ENCODE measurements around the gene ATL1.

ATL1 gene

GRCh38 chr14:50678163-50678562 is 118.2 kb downstream of the ATL1 start:
- intact Hi-C loops (cut with DNase I; ENCODE audit: low total_unique reads) = no loop called here
- Histone ChIP-seq H3K4me3 (no peak overlapping the region), H3K27me3 (no peaks in the 10 kb centered on the region), H3K4me1 (peaks cover 0 to 18% (median 7%) of the 10 kb centered on the region in 4 donors), H3K9me3 (no peaks in the 10 kb centered on the region), H3K27ac (peak overlapping the region; percentile 23 to 30), H3K36me3 (no peaks in the 10 kb centered on the region)
- DNase-seq = no peak
- TF ChIP-seq, protein P1, sequence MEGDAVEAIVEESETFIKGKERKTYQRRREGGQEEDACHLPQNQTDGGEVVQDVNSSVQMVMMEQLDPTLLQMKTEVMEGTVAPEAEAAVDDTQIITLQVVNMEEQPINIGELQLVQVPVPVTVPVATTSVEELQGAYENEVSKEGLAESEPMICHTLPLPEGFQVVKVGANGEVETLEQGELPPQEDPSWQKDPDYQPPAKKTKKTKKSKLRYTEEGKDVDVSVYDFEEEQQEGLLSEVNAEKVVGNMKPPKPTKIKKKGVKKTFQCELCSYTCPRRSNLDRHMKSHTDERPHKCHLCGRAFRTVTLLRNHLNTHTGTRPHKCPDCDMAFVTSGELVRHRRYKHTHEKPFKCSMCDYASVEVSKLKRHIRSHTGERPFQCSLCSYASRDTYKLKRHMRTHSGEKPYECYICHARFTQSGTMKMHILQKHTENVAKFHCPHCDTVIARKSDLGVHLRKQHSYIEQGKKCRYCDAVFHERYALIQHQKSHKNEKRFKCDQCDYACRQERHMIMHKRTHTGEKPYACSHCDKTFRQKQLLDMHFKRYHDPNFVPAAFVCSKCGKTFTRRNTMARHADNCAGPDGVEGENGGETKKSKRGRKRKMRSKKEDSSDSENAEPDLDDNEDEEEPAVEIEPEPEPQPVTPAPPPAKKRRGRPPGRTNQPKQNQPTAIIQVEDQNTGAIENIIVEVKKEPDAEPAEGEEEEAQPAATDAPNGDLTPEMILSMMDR (IDR thresholded peaks at IDR 0.05) = no peak

GRCh38 chr14:50679674-50680073 is 119.7 kb downstream of the ATL1 start:
- Histone ChIP-seq H3K36me3 (no peaks in the 10 kb centered on the region), H3K4me1 (peaks cover 0 to 17% (median 7%) of the 10 kb centered on the region in 4 donors), H3K27ac (no peak overlapping the region), H3K27me3 (no peaks in the 10 kb centered on the region), H3K4me3 (no peak overlapping the region), H3K9me3 (no peaks in the 10 kb centered on the region)
- intact Hi-C loops (cut with DNase I; ENCODE audit: low total_unique reads) = no loop called here
- TF ChIP-seq, protein P1 (IDR thresholded peaks at IDR 0.05) = no peak
- DNase-seq = no peak

All from tibial artery (tissue), 4 donors.